Astrocyte (in vitro differentiated cells and primary cell): ENCODE data around the gene THOC1.

Source experiments
- CTCF ChIP-seq: IDR thresholded peaks from 2 replicates; pipeline ENCODE4 v1.5.1; 2011; ENCODE audit warnings: low read depth, mild to moderate bottlenecking, inconsistent platforms, low read length, moderate library complexity; ENCODE audit not compliant: insufficient read depth
- EZH2 ChIP-seq: IDR thresholded peaks from 2 replicates; pipeline ENCODE4 v1.6.1; 2012; ENCODE audit warnings: mild to moderate bottlenecking, low read length, inconsistent platforms; ENCODE audit not compliant: insufficient read depth

GRCh38 chr18:250685-251084 is 17.2 kb downstream of the THOC1 start:
- TF ChIP-seq CTCF (no peak), EZH2 (no peak)
